Right lobe of liver (tissue), 4 donors: ENCODE data around the gene RTN4IP1.

Source experiments
- CTCF ChIP-seq, 4 donors: fragments of 200-600 bp in 3 of 4; fragments of 450-650 bp in 1 of 4; IDR thresholded peaks; one replicate each; pipeline versions ENCODE4 v1.5.1 to v1.8.0; 2016 to 2022; ENCODE audit warnings: antibody characterized with exemption in 4 of 4, mild to moderate bottlenecking in 2 of 4
- POLR2A ChIP-seq: fragments of 450-650 bp; IDR thresholded peaks from one replicate; pipeline ENCODE4 v1.6.1; 2017; ENCODE audit warnings: antibody characterized with exemption, mild to moderate bottlenecking
- donor health status: DM: no; HTN: no; CAD: no.
- donor health status: DM: no; HTN: no; CAD: no.
- donor health status: DM: no; HTN: yes; CAD: no.

DNA sequence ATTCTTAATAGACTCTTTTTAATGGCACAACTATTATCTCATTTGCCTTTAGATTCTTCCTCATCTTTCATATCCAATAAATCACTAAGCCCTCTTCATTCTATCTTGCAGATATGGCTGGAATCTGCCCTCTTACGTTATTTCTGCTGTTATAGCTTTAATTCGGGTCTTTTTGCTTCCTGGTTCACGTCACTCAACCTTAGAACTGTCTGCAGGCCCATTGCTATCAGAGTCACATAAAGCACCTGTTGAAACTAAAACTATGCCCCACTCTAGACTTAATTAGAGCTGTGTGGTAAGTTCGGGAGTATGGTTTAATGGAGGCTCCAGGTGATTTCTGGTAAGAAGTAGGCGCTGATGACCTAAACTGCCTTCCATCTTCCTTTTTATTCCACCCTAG is 1.1 kb upstream of the RTN4IP1 start:
- TF ChIP-seq CTCF (IDR thresholded peaks at IDR 0.05) (no peak), POLR2A (no peak)
